ENCODE results near the gene ADGRG6. TPM values are rescaled to one million over a fixed set of nuclear protein-coding genes. Genes with fewer than 3 reads are reported as not detected.
A peak's percentile ranks its signal among the peaks of the same experiment; 100 is the strongest.

Gene ADGRG6
- total RNA-seq, 6 donors from 2014 or later, result 19.9 to 44.1 (median 29.8) TPM

DNA sequence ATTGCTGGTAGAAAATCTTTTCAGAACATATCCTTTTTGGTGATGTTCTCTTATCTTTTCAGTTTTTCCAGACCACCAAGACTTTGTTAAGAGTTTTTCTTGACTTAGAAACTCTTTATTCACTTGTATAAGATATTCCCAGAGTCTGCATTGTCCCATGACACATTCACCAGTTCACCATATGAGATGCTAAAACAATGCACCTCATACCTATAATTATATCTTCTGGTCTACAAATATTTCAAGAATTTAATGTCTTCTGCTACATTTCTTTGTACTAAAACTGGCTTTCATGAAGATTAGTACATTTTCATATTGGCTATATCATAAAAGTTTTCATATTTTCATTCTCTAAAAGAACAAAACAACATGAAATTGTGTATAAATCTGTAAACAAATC is 111.3 kb downstream of the ADGRG6 start:
- TF ChIP-seq, protein P1, sequence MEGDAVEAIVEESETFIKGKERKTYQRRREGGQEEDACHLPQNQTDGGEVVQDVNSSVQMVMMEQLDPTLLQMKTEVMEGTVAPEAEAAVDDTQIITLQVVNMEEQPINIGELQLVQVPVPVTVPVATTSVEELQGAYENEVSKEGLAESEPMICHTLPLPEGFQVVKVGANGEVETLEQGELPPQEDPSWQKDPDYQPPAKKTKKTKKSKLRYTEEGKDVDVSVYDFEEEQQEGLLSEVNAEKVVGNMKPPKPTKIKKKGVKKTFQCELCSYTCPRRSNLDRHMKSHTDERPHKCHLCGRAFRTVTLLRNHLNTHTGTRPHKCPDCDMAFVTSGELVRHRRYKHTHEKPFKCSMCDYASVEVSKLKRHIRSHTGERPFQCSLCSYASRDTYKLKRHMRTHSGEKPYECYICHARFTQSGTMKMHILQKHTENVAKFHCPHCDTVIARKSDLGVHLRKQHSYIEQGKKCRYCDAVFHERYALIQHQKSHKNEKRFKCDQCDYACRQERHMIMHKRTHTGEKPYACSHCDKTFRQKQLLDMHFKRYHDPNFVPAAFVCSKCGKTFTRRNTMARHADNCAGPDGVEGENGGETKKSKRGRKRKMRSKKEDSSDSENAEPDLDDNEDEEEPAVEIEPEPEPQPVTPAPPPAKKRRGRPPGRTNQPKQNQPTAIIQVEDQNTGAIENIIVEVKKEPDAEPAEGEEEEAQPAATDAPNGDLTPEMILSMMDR (IDR thresholded peaks at IDR 0.05), result no peak
- no peak for TF ChIP-seq EP300 (IDR thresholded peaks at IDR 0.05)
- no peak for TF ChIP-seq POLR2AphosphoS5 (IDR thresholded peaks at IDR 0.05)
- TF ChIP-seq POLR2A (IDR thresholded peaks at IDR 0.05), result no peak
- H3K9me3 ChIP-seq, result no peaks in the 10 kb centered on the region
- H3K36me3 ChIP-seq, result peaks cover 0 to 8% (median 0%) of the 10 kb centered on the region in 4 donors
- H3K27me3 ChIP-seq, result no peaks in the 10 kb centered on the region
- peaks cover 0 to under 1% (median 0%) of the 10 kb centered on the region in 4 donors for H3K4me1 ChIP-seq
- no peak overlapping the region for H3K27ac ChIP-seq
- no peak for DNase-seq
- no peak overlapping the region for H3K4me3 ChIP-seq
- ATAC-seq (ENCODE audit: low FRiP score in 2 of 2), result no peak

GRCh38 chr6:142414462-142415250 is 112.8 kb downstream of the ADGRG6 start:
- ATAC-seq (ENCODE audit: low FRiP score in 2 of 2), result no peak
- peaks cover 0 to 8% (median 0%) of the 10 kb centered on the region in 4 donors for H3K36me3 ChIP-seq
- DNase-seq, result no peak
- H3K27me3 ChIP-seq, result no peaks in the 10 kb centered on the region
- H3K4me1 ChIP-seq, result no peaks in the 10 kb centered on the region
- H3K27ac ChIP-seq, result no peak overlapping the region
- TF ChIP-seq POLR2AphosphoS5 (IDR thresholded peaks at IDR 0.05) (no peak), EP300 (IDR thresholded peaks at IDR 0.05) (no peak), POLR2A (IDR thresholded peaks at IDR 0.05) (no peak)
- TF ChIP-seq, protein P1 (IDR thresholded peaks at IDR 0.05), result no peak
- H3K9me3 ChIP-seq, result no peaks in the 10 kb centered on the region
- WGBS, 2 donors, result 86 to 88% methylated on average over 8 of the region's 8 CpGs
- no peak overlapping the region for H3K4me3 ChIP-seq

GRCh38 chr6:142416179-142416578 is 114.4 kb downstream of the ADGRG6 start:
- DNase-seq (no peak), ATAC-seq (ENCODE audit: low FRiP score in 2 of 2) (peak in 1 of 2 donors; percentile 59)
- H3K9me3 ChIP-seq, result no peaks in the 10 kb centered on the region
- no peak overlapping the region for H3K27ac ChIP-seq
- H3K36me3 ChIP-seq, result peaks cover 0 to 8% (median 0%) of the 10 kb centered on the region in 4 donors
- 47 to 51% methylated on average over 3 of the region's 3 CpGs for WGBS, 2 donors
- H3K27me3 ChIP-seq, result no peaks in the 10 kb centered on the region
- TF ChIP-seq, protein P1 (IDR thresholded peaks at IDR 0.05), result no peak
- TF ChIP-seq POLR2A (IDR thresholded peaks at IDR 0.05) (no peak), POLR2AphosphoS5 (IDR thresholded peaks at IDR 0.05) (no peak), EP300 (IDR thresholded peaks at IDR 0.05) (no peak)
- no peak overlapping the region for H3K4me3 ChIP-seq
- H3K4me1 ChIP-seq, result no peaks in the 10 kb centered on the region

GRCh38 chr6:142416686-142417085 is 114.9 kb downstream of the ADGRG6 start:
- no peak for ATAC-seq (ENCODE audit: low FRiP score in 2 of 2)
- no peak for TF ChIP-seq POLR2AphosphoS5 (IDR thresholded peaks at IDR 0.05)
- no peak for TF ChIP-seq EP300 (IDR thresholded peaks at IDR 0.05)
- TF ChIP-seq POLR2A (IDR thresholded peaks at IDR 0.05), result no peak
- TF ChIP-seq, protein P1 (IDR thresholded peaks at IDR 0.05), result no peak
- no peak for DNase-seq

DNA sequence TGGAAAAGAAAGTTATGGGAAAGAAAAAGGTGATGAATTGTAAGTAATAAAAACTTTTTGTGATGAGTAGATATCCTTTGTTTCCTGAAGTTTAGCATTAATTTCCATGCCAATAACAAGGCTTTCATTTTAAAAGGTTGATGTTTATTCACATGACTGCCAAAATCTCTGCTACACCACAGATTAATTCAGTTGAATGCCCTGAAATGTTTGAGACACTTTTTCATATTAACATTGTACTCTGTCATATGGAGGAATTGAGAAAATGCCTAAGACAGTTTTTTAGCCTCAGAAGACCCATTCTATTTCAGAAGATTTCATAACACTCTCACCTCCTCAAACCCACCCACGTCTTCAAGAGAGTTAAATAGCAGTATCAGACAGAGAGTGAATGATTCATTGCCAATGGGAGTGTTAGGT is 115.5 kb downstream of the ADGRG6 start:
- DNase-seq (no peak), ATAC-seq (ENCODE audit: low FRiP score in 2 of 2) (no peak)
- Histone ChIP-seq H3K27me3 (no peaks in the 10 kb centered on the region), H3K27ac (no peak overlapping the region), H3K9me3 (no peaks in the 10 kb centered on the region), H3K4me1 (no peaks in the 10 kb centered on the region), H3K4me3 (no peak overlapping the region), H3K36me3 (peaks cover 0 to 8% (median 0%) of the 10 kb centered on the region in 4 donors)
- 80 to 82% methylated on average over 1 of the region's 1 CpG for WGBS, 2 donors
- TF ChIP-seq POLR2A (IDR thresholded peaks at IDR 0.05) (no peak), POLR2AphosphoS5 (IDR thresholded peaks at IDR 0.05) (no peak), EP300 (IDR thresholded peaks at IDR 0.05) (no peak)
- TF ChIP-seq, protein P1 (IDR thresholded peaks at IDR 0.05), result no peak

More at GRCh38 chr6:142416686-142417085, 114.9 kb downstream of the ADGRG6 start:
- no peaks in the 10 kb centered on the region for H3K4me1 ChIP-seq
- no peaks in the 10 kb centered on the region for H3K9me3 ChIP-seq
- no peak overlapping the region for H3K27ac ChIP-seq
- H3K27me3 ChIP-seq, result no peaks in the 10 kb centered on the region
- no peak overlapping the region for H3K4me3 ChIP-seq
- peaks cover 0 to 8% (median 0%) of the 10 kb centered on the region in 4 donors for H3K36me3 ChIP-seq

Data from upper lobe of left lung (tissue), 6 donors.